H1 (cell line): ENCODE data around the gene PDCD10. TPM values are rescaled to one million over a fixed set of nuclear protein-coding genes. Genes with fewer than 3 reads are reported as not detected.

Experiments
- CHD2 ChIP-seq: IDR thresholded peaks from 2 replicates; pipeline ENCODE4 v1.6.1; 2012; ENCODE audit warnings: low read length, improper control_type of control experiment
- SP4 ChIP-seq: IDR thresholded peaks from 2 replicates; pipeline ENCODE4 v1.6.1; 2012; ENCODE audit warnings: low read length, inconsistent platforms
- polyA plus RNA-seq, 7 experiments: library from polyadenylated mRNA; depleted of rRNA in 3 of 7; stranded (reverse) in 5 of 7; unstranded in 2 of 7; fragments of >200 nt in 5 of 7; fragments of 200-250 nt in 2 of 7; gene quantifications; 1 replicate in 5 of 7; 2 replicates in 1 of 7; 4 replicates in 1 of 7; pipeline versions ENCODE4 v1.2.1 to v1.2.3, GENCODE V29; 2011 to 2013; ENCODE audit warnings: missing spikeins in 2 of 7, mixed read lengths in 2 of 7
- total RNA-seq: library from RNA; stranded (reverse); fragmentation: NEBNext Ultra II Directional; extraction: Animal tissue kit (Norgen Biotek cat#: 25700); gene quantifications from 2 replicates; pipeline ENCODE4 v1.2.1, GENCODE V29; 2021

Gene PDCD10
- total and polyA plus RNA-seq, 2 of the 8 experiments (the other 6 are each of a cell fraction or from before 2014, with no cell fraction given): 52.0 to 76.6 TPM

- TF ChIP-seq CHD2: no peak
- no peak for TF ChIP-seq SP4
Measured at GRCh38 chr3:167671878-167672427, 62.7 kb downstream of the PDCD10 start (continued).
